Psoas muscle (tissue), 8 donors: ENCODE results near the gene GATA1. TPM values are rescaled to one million over a fixed set of nuclear protein-coding genes. Genes with fewer than 3 reads are reported as not detected.
"Not testable (repeated sequence)": the region's sequence is repeated elsewhere in the genome, so short reads cannot be mapped to it uniquely, and the experiment has no call there.

Experiments used
- ATAC-seq, 4 donors: fragments of 200-7000 bp; cut with Tn5 transposase; one replicate each; pipeline ENCODE4 v1.9.1; 2020; ENCODE audit warnings: moderate library complexity in 3 of 4, mild to moderate bottlenecking in 2 of 4
- DNase-seq, 2 donors: peaks; one replicate each; pipeline ENCODE4 v3.0.0-alpha.2; 2020
- H3K27ac ChIP-seq: fragments of 200-600 bp; one replicate; pipeline ENCODE4 v1.8.0; 2022
- H3K27me3 ChIP-seq, 3 donors: fragments of 200-600 bp in 1 of 3; one replicate each; pipeline versions ENCODE4 v1.6.1 to v1.8.0; 2013 to 2022; ENCODE audit warnings: low read length in 2 of 3, mild to moderate bottlenecking in 2 of 3, moderate library complexity in 1 of 3; ENCODE audit not compliant: insufficient read depth in 3 of 3
- H3K36me3 ChIP-seq, 2 donors: fragments of 200-600 bp in 1 of 2; one replicate each; pipeline versions ENCODE4 v1.6.1 to v1.8.0; 2013 to 2022; ENCODE audit warnings: low read depth in 1 of 2, mild to moderate bottlenecking in 1 of 2, moderate library complexity in 1 of 2; ENCODE audit not compliant: insufficient read depth in 1 of 2
- H3K4me1 ChIP-seq: fragments of 200-600 bp; one replicate; pipeline ENCODE4 v1.8.0; 2022
- H3K4me3 ChIP-seq: fragments of 200-600 bp; one replicate; pipeline ENCODE4 v1.8.0; 2022; ENCODE audit warnings: mild to moderate bottlenecking
- H3K9me3 ChIP-seq: fragments of 200-600 bp; one replicate; pipeline ENCODE4 v1.8.0; 2022
- CTCF ChIP-seq: fragments of 200-600 bp; IDR thresholded peaks from one replicate; pipeline ENCODE4 v1.8.0; 2022; ENCODE audit warnings: antibody characterized with exemption
- WGBS, 3 donors: extraction: QIAGEN DNeasy Blood & Tissue Kit; methylation state at CpG; one replicate each; pipeline versions ENCODE4 v1.1.6 to v1.1.7; 2013; 5-methylcytosine and 5-hydroxymethylcytosine counted together
- intact Hi-C, 2 donors: fragments of 100-400 bp; cut with DNase I; formaldehyde crosslinking; loops; one replicate each; pipeline versions ENCODE4 v1.11.0 to v1.14.2; 2022
- polyA plus RNA-seq, 3 donors: library from polyadenylated mRNA; stranded (reverse); fragments of 200-250 nt; gene quantifications; one replicate each; pipeline ENCODE4 v1.2.3, GENCODE V29; 2013
- total RNA-seq, 4 donors: library from RNA; stranded (reverse); fragmentation: NEBNext Ultra II Directional in 2 of 4; extraction: Animal tissue kit (Norgen Biotek cat#: 25700) in 2 of 4; gene quantifications; one replicate each; pipeline versions ENCODE4 v1.2.1 to v1.2.4, GENCODE V29; 2021 to 2023
- donor health status: healthy with polysubstance abuse.
- donor health status: DM: no; HTN: no; CAD: no; lungs with moderate emphysema.
- donor health status: Bipolar disorder and iron deficiency.
- donor health status: healthy.
- donor health status: DM: yes; HTN: yes; CAD: no.
- donor health status: DM: no; HTN: no; CAD: no.
- donor health status: DM: no; HTN: no; CAD: no.
- donor health status: DM: yes; HTN: yes; CAD: no.

Gene GATA1
- total and polyA plus RNA-seq, 7 donors, result 0.03 to 0.17 (median 0.04) TPM; not detected in 4

GRCh38 chrX:48818866-48819265 lies 32.5 kb downstream of the GATA1 start:
- H3K4me1 ChIP-seq, result no peaks in the 10 kb centered on the region
- no peaks in the 10 kb centered on the region for H3K27me3 ChIP-seq
- intact Hi-C loops, result no loop called here
- WGBS, 3 donors, result 69 to 96% (median 85%) methylated on average over 4 of the region's 4 CpGs
- TF ChIP-seq CTCF, result no peak
- no peaks in the 10 kb centered on the region for H3K9me3 ChIP-seq
- no peak for ATAC-seq
- peaks cover 0 to 68% of the 10 kb centered on the region in 2 donors for H3K36me3 ChIP-seq
- H3K4me3 ChIP-seq, result no peak overlapping the region
- no peak for DNase-seq
- no peak overlapping the region for H3K27ac ChIP-seq

GRCh38 chrX:48819394-48819793 lies 33.0 kb downstream of the GATA1 start:
- H3K27ac ChIP-seq, H3K4me1 ChIP-seq, H3K4me3 ChIP-seq, DNase-seq, intact Hi-C loops, H3K27me3 ChIP-seq, H3K9me3 ChIP-seq, ATAC-seq: not testable (repeated sequence)
- peaks cover 0 to 72% of the 10 kb centered on the region in 2 donors for H3K36me3 ChIP-seq
- 71 to 76% (median 75%) methylated on average over 9 of the region's 9 CpGs for WGBS, 3 donors

GRCh38 chrX:48823053-48823452 lies 36.7 kb downstream of the GATA1 start:
- H3K36me3 ChIP-seq, result peaks cover 0 to 53% of the 10 kb centered on the region in 2 donors
- no peak for DNase-seq
- H3K4me3 ChIP-seq, result no peak overlapping the region
- no peak for ATAC-seq
- H3K27me3 ChIP-seq, result no peaks in the 10 kb centered on the region
- no peaks in the 10 kb centered on the region for H3K4me1 ChIP-seq
- 67 to 88% (median 69%) methylated on average over 4 to 6 of the region's 6 CpGs for WGBS, 3 donors
- TF ChIP-seq CTCF, result no peak
- H3K9me3 ChIP-seq, result no peaks in the 10 kb centered on the region
- no peak overlapping the region for H3K27ac ChIP-seq
- intact Hi-C loops, result no loop called here

GRCh38 chrX:48824066-48824465 lies 37.7 kb downstream of the GATA1 start:
- Histone ChIP-seq H3K4me1 (no peaks in the 10 kb centered on the region), H3K4me3 (no peak overlapping the region), H3K27ac (no peak overlapping the region), H3K9me3 (no peaks in the 10 kb centered on the region), H3K27me3 (peaks cover 0 to 2% (median 0%) of the 10 kb centered on the region in 3 donors), H3K36me3 (peaks cover 0 to 43% of the 10 kb centered on the region in 2 donors)
- DNase-seq, result no peak
- no peak for TF ChIP-seq CTCF
- ATAC-seq, result no peak
- WGBS, 3 donors, result 82 to 90% (median 83%) methylated on average over 3 to 8 of the region's 8 CpGs
- intact Hi-C loops, result no loop called here

- H3K36me3 ChIP-seq, result peaks cover 0 to 32% of the 10 kb centered on the region in 2 donors
- H3K27ac ChIP-seq, result no peak within 1 kb of the TSS
- ATAC-seq, result no peak
- no peaks in the 10 kb centered on the region for H3K4me1 ChIP-seq
- no peak for TF ChIP-seq CTCF
- intact Hi-C loops, result no loop called here
- H3K4me3 ChIP-seq, result no peak within 1 kb of the TSS
- 39 to 64% (median 59%) methylated on average over 14 to 62 of the region's 67 CpGs for WGBS, 3 donors
- H3K27me3 ChIP-seq, result peaks cover 0 to 19% (median 3%) of the 10 kb centered on the region in 3 donors
- no peaks in the 10 kb centered on the region for H3K9me3 ChIP-seq
- no peak for DNase-seq
Observed at GRCh38 chrX:48826135-48826875, 39.9 kb downstream of the GATA1 start, which contains the start of gene ERAS. Gene ERAS, plus strand, starts transcription at chrX:48826513. Its CDS starts 2,611 bp downstream, at chrX:48829124.
